H1 (cell line): Measurements from ENCODE around the gene CCAR1. TPM values are rescaled to one million over a fixed set of nuclear protein-coding genes. Genes with fewer than 3 reads are reported as not detected.

ENCODE experiments used
- ATF3 ChIP-seq: IDR thresholded peaks from 2 replicates; pipeline ENCODE4 v1.6.1; 2011; ENCODE audit warnings: low read depth, mild to moderate bottlenecking, low read length; ENCODE audit not compliant: insufficient read depth
- CBX5 ChIP-seq: fragments of 300-800, 300-1000 bp; sonication (generic); IDR thresholded peaks from 2 replicates; pipeline ENCODE4 v1.7.1; 2016; ENCODE audit warnings: antibody characterized with exemption, low read length, low read depth
- CHD7 ChIP-seq: fragments of 300-600 bp; sonication (generic); IDR thresholded peaks from 2 replicates; pipeline ENCODE4 v1.7.1; 2012; ENCODE audit warnings: low read length, moderate library complexity, mild to moderate bottlenecking, inconsistent platforms; ENCODE audit not compliant: insufficient replicate concordance
- HDAC2 ChIP-seq, 2 experiments: fragments of 300-600 bp in 1 of 2; sonication (generic) in 1 of 2; IDR thresholded peaks; 2 replicates each; pipeline ENCODE4 v1.6.1; 2011 to 2012; ENCODE audit warnings: low read depth in 2 of 2, low read length in 2 of 2, mild to moderate bottlenecking in 2 of 2, moderate library complexity in 2 of 2, borderline replicate concordance in 1 of 2, inconsistent platforms in 1 of 2
- KDM4A ChIP-seq: IDR thresholded peaks from one replicate; pipeline ENCODE4 v1.7.1; 2012; ENCODE audit warnings: low read depth, mild to moderate bottlenecking, moderate library complexity, low read length, inconsistent platforms; ENCODE audit not compliant: severe bottlenecking
- RXRA ChIP-seq: IDR thresholded peaks from 2 replicates; pipeline ENCODE4 v1.6.1; 2011; ENCODE audit warnings: low read depth, mild to moderate bottlenecking, low read length, moderate library complexity; ENCODE audit not compliant: insufficient read depth
- SRF ChIP-seq: IDR thresholded peaks from 2 replicates; pipeline ENCODE4 v1.6.1; 2011; ENCODE audit warnings: mild to moderate bottlenecking, low read depth, low read length, moderate library complexity
- TCF12 ChIP-seq: IDR thresholded peaks from 2 replicates; pipeline ENCODE4 v1.6.1; 2011; ENCODE audit warnings: low read depth, mild to moderate bottlenecking, low read length
- polyA plus RNA-seq, 7 experiments: library from polyadenylated mRNA; depleted of rRNA in 3 of 7; stranded (reverse) in 5 of 7; unstranded in 2 of 7; fragments of >200 nt in 5 of 7; fragments of 200-250 nt in 2 of 7; gene quantifications; 1 replicate in 5 of 7; 2 replicates in 1 of 7; 4 replicates in 1 of 7; pipeline versions ENCODE4 v1.2.1 to v1.2.3, GENCODE V29; 2011 to 2013; ENCODE audit warnings: missing spikeins in 2 of 7, mixed read lengths in 2 of 7
- total RNA-seq: library from RNA; stranded (reverse); fragmentation: NEBNext Ultra II Directional; extraction: Animal tissue kit (Norgen Biotek cat#: 25700); gene quantifications from 2 replicates; pipeline ENCODE4 v1.2.1, GENCODE V29; 2021
- TF ChIP-seq, protein P1 (sequence below): IDR thresholded peaks from 2 replicates; pipeline ENCODE4 v1.6.1; 2011; ENCODE audit warnings: low read length, improper control_type of control experiment

The CCAR1 gene
- total and polyA plus RNA-seq, 2 of the 8 experiments (the other 6 are each of a cell fraction or from before 2014, with no cell fraction given): 91.6 to 111 TPM

DNA sequence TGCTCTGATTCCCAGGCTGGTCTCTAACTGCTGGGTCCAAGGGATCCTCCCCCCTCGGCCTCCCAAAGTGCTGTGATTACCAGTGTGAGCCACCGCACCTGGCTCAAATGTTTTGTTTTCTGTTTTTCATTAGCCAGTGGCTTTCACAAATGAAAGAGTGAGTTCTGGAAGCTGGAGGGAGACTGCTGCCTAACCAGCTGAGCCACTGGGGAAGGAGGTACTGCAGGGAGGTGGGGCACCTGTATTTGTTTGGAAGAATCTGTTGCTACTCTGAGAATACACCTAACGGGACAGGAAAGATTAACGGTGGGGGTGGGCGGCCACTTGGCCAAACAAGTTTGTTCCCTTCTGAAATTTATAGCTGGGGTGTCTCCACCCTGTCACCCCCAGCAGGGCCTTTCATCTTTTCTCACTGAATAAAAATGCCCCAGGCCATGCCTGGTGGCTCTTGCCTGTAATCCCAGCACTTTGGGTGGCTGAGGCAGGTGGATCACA is 111.0 kb downstream of the CCAR1 start (continued):
- TF ChIP-seq CHD7 (no peak), SRF (no peak), TCF12 (no peak), ATF3 (no peak), CBX5 (no peak), HDAC2 (IDR thresholded peaks at IDR 0.05; ENCODE audit: borderline replicate concordance in 1 of 2, low read depth in 2 of 2, low read length in 2 of 2) (no peak), KDM4A (no peak), RXRA (no peak)
- TF ChIP-seq, protein P1, sequence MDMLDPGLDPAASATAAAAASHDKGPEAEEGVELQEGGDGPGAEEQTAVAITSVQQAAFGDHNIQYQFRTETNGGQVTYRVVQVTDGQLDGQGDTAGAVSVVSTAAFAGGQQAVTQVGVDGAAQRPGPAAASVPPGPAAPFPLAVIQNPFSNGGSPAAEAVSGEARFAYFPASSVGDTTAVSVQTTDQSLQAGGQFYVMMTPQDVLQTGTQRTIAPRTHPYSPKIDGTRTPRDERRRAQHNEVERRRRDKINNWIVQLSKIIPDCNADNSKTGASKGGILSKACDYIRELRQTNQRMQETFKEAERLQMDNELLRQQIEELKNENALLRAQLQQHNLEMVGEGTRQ: no peak
